Neural cell (in vitro differentiated cells): ENCODE results near the gene HDAC4. TPM values are rescaled to one million over a fixed set of nuclear protein-coding genes. Genes with fewer than 3 reads are reported as not detected.

Experiments
- H2AFZ ChIP-seq: fragments of 200-600, 300-800 bp; sonication (generic), shearing (Covaris generic); 2 replicates; pipeline ENCODE4 v1.6.0; 2014; ENCODE audit warnings: low read depth, mild to moderate bottlenecking, antibody characterized with exemption, low read length, moderate library complexity
- H3F3A ChIP-seq: fragments of 200-600 bp; shearing (Covaris generic); 2 replicates; pipeline ENCODE4 v1.6.1; 2016; ENCODE audit warnings: mild to moderate bottlenecking, moderate library complexity, mixed read lengths, antibody characterized with exemption, low read length; ENCODE audit not compliant: insufficient read depth, poor library complexity, severe bottlenecking
- H3K27ac ChIP-seq: fragments of 200-600, 300-800 bp; sonication (generic), shearing (Covaris generic); 2 replicates; pipeline ENCODE4 v1.5.1; 2014; ENCODE audit warnings: mild to moderate bottlenecking, low read length, moderate library complexity
- H3K27me3 ChIP-seq: fragments of 300-800, 200-600 bp; sonication (generic), shearing (Covaris generic); 2 replicates; pipeline ENCODE4 v1.6.0; 2014; ENCODE audit warnings: mild to moderate bottlenecking, low read depth, low read length, moderate library complexity; ENCODE audit not compliant: insufficient read depth
- H3K36me3 ChIP-seq: fragments of 300-800, 200-600 bp; sonication (generic), shearing (Covaris generic); 2 replicates; pipeline ENCODE4 v1.5.1; 2014; ENCODE audit warnings: mild to moderate bottlenecking, antibody characterized with exemption, low read length, moderate library complexity; ENCODE audit not compliant: insufficient read depth
- H3K4me2 ChIP-seq: fragments of 300-800, 200-600 bp; sonication (generic), shearing (Covaris generic); 2 replicates; pipeline ENCODE4 v1.6.0; 2014; ENCODE audit warnings: mild to moderate bottlenecking, low read length
- H3K4me3 ChIP-seq: fragments of 300-800, 200-600 bp; sonication (generic), shearing (Covaris generic); 2 replicates; pipeline ENCODE4 v1.5.1; 2014; ENCODE audit warnings: mild to moderate bottlenecking, low read length, moderate library complexity
- H3K79me2 ChIP-seq: fragments of 200-600 bp; shearing (Covaris generic); replicated peaks from 2 replicates; pipeline ENCODE4 v1.6.0; 2014; ENCODE audit warnings: mild to moderate bottlenecking, low read length, moderate library complexity; ENCODE audit not compliant: insufficient read depth
- H3K9ac ChIP-seq: fragments of 300-800, 200-600 bp; sonication (generic), shearing (Covaris generic); 2 replicates; pipeline ENCODE4 v1.6.1; 2016; ENCODE audit warnings: mild to moderate bottlenecking, low read length, mixed read lengths
- H3K9me2 ChIP-seq: fragments of 200-600 bp; shearing (Covaris generic); 2 replicates; pipeline ENCODE4 v1.6.1; 2016; ENCODE audit warnings: mild to moderate bottlenecking, low read length, mixed read lengths; ENCODE audit not compliant: insufficient read depth
- H3K9me3 ChIP-seq: fragments of 200-600, 300-800 bp; sonication (generic), shearing (Covaris generic); 2 replicates; pipeline ENCODE4 v1.6.1; 2016; ENCODE audit warnings: mild to moderate bottlenecking, mixed run types, low read length, moderate library complexity, mixed read lengths
- H4K20me1 ChIP-seq: fragments of 200-600 bp; shearing (Covaris generic); 2 replicates; pipeline ENCODE4 v1.6.1; 2016; ENCODE audit warnings: mild to moderate bottlenecking, mixed run types; ENCODE audit not compliant: insufficient read depth
- CTCF ChIP-seq: fragments of 450-650 bp; IDR thresholded peaks from 2 replicates; pipeline ENCODE4 v1.5.1; 2014; ENCODE audit warnings: antibody characterized with exemption, mild to moderate bottlenecking, moderate library complexity; ENCODE audit not compliant: poor library complexity, severe bottlenecking
- EP300 ChIP-seq: fragments of 450-650 bp; conservative IDR thresholded peaks from 2 replicates; pipeline ENCODE4 v1.6.1; 2014; ENCODE audit warnings: antibody characterized with exemption, mild to moderate bottlenecking, moderate library complexity; ENCODE audit not compliant: poor library complexity, severe bottlenecking
- EZH2 ChIP-seq: fragments of 200-600, 300-800 bp; shearing (Covaris generic), sonication (generic); IDR thresholded peaks from 2 replicates; pipeline ENCODE4 v1.6.1; 2014; ENCODE audit warnings: antibody characterized with exemption, low read length, borderline replicate concordance, mild to moderate bottlenecking; ENCODE audit not compliant: insufficient read depth, poor library complexity, severe bottlenecking
- MXI1 ChIP-seq: fragments of 450-650 bp; conservative IDR thresholded peaks from 2 replicates; pipeline ENCODE4 v1.6.1; 2014; ENCODE audit warnings: antibody characterized with exemption, mild to moderate bottlenecking; ENCODE audit not compliant: poor library complexity, severe bottlenecking
- POLR2AphosphoS5 ChIP-seq: IDR thresholded peaks from 2 replicates; pipeline ENCODE4 v1.6.1; 2012
- RAD21 ChIP-seq: fragments of 450-650 bp; conservative IDR thresholded peaks from 2 replicates; pipeline ENCODE4 v1.6.1; 2014; ENCODE audit warnings: antibody characterized with exemption, mild to moderate bottlenecking, moderate library complexity
- SMC3 ChIP-seq: fragments of 450-650 bp; conservative IDR thresholded peaks from 2 replicates; pipeline ENCODE4 v1.6.1; 2014; ENCODE audit warnings: antibody characterized with exemption, mild to moderate bottlenecking, moderate library complexity; ENCODE audit not compliant: poor library complexity
- TAF1 ChIP-seq: IDR thresholded peaks from 2 replicates; pipeline ENCODE4 v1.6.1; 2012; ENCODE audit warnings: low read depth
- polyA plus RNA-seq: library from polyadenylated mRNA; depleted of rRNA; stranded (reverse); fragments of >200 nt; gene quantifications from 2 replicates; pipeline ENCODE4 v1.2.3, GENCODE V29; 2014
- TF ChIP-seq, protein P1 (sequence below): IDR thresholded peaks from 2 replicates; pipeline ENCODE4 v1.6.1; 2012; ENCODE audit warnings: borderline replicate concordance

Gene HDAC4
- polyA plus RNA-seq, 1 donor from 2014 or later, result 3.4 TPM

GRCh38 chr2:239092571-239093294 is 308.1 kb downstream of the HDAC4 start:
- Histone ChIP-seq H3K36me3 (no peaks in the 10 kb centered on the region), H3K4me2 (no peak overlapping the region), H3K9ac (no peak overlapping the region), H3K9me2 (no peaks in the 10 kb centered on the region), H3K9me3 (no peaks in the 10 kb centered on the region), H3F3A (no peaks in the 10 kb centered on the region), H4K20me1 (no peaks in the 10 kb centered on the region), H3K4me3 (no peak overlapping the region), H3K27ac (no peak overlapping the region), H3K27me3 (no peaks in the 10 kb centered on the region), H2AFZ (no peak overlapping the region), H3K79me2 (no peaks in the 10 kb centered on the region)
- TF ChIP-seq SMC3 (no peak), MXI1 (no peak), EP300 (no peak), POLR2AphosphoS5 (no peak), EZH2 (no peak), RAD21 (no peak), CTCF (no peak), TAF1 (no peak)
- TF ChIP-seq, protein P1, sequence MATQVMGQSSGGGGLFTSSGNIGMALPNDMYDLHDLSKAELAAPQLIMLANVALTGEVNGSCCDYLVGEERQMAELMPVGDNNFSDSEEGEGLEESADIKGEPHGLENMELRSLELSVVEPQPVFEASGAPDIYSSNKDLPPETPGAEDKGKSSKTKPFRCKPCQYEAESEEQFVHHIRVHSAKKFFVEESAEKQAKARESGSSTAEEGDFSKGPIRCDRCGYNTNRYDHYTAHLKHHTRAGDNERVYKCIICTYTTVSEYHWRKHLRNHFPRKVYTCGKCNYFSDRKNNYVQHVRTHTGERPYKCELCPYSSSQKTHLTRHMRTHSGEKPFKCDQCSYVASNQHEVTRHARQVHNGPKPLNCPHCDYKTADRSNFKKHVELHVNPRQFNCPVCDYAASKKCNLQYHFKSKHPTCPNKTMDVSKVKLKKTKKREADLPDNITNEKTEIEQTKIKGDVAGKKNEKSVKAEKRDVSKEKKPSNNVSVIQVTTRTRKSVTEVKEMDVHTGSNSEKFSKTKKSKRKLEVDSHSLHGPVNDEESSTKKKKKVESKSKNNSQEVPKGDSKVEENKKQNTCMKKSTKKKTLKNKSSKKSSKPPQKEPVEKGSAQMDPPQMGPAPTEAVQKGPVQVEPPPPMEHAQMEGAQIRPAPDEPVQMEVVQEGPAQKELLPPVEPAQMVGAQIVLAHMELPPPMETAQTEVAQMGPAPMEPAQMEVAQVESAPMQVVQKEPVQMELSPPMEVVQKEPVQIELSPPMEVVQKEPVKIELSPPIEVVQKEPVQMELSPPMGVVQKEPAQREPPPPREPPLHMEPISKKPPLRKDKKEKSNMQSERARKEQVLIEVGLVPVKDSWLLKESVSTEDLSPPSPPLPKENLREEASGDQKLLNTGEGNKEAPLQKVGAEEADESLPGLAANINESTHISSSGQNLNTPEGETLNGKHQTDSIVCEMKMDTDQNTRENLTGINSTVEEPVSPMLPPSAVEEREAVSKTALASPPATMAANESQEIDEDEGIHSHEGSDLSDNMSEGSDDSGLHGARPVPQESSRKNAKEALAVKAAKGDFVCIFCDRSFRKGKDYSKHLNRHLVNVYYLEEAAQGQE, result no peak

GRCh38 chr2:239089884-239090283 is 310.9 kb downstream of the HDAC4 start:
- H3K36me3 ChIP-seq, result no peaks in the 10 kb centered on the region
- H2AFZ ChIP-seq, result no peak overlapping the region
- H3K4me2 ChIP-seq, result no peak overlapping the region
- H3K4me3 ChIP-seq, result no peak overlapping the region
- H3K27ac ChIP-seq, result no peak overlapping the region
- no peaks in the 10 kb centered on the region for H3F3A ChIP-seq
- no peaks in the 10 kb centered on the region for H4K20me1 ChIP-seq
- no peaks in the 10 kb centered on the region for H3K79me2 ChIP-seq
- no peaks in the 10 kb centered on the region for H3K9me2 ChIP-seq
- TF ChIP-seq EP300, result no peak
- no peak for TF ChIP-seq CTCF
- TF ChIP-seq MXI1, result no peak
- no peak for TF ChIP-seq POLR2AphosphoS5
- TF ChIP-seq EZH2, result no peak
- no peak for TF ChIP-seq TAF1
- TF ChIP-seq RAD21, result no peak
- no peak for TF ChIP-seq SMC3
- TF ChIP-seq, protein P1, result no peak
- no peaks in the 10 kb centered on the region for H3K9me3 ChIP-seq
- H3K9ac ChIP-seq, result no peak overlapping the region
- no peaks in the 10 kb centered on the region for H3K27me3 ChIP-seq
